IPS DF 6.9 (cell line): ENCODE measurements around the gene STPG4.

Source experiments
- DNase-seq: peaks from one replicate; pipeline ENCODE4 v3.0.0-alpha.2; 2013; ENCODE audit warnings: low read depth, low spot score
- H3K27ac ChIP-seq: one replicate; pipeline ENCODE4 v1.5.1; 2013; ENCODE audit warnings: low read length, control low read depth
- H3K27me3 ChIP-seq: 2 replicates; pipeline ENCODE4 v1.6.1; 2013; ENCODE audit warnings: mild to moderate bottlenecking, low read length; ENCODE audit not compliant: control insufficient read depth, insufficient read depth
- H3K36me3 ChIP-seq: 2 replicates; pipeline ENCODE4 v1.6.1; 2013; ENCODE audit warnings: low read length; ENCODE audit not compliant: control insufficient read depth, insufficient read depth
- H3K4me1 ChIP-seq: 2 replicates; pipeline ENCODE4 v1.6.1; 2013; ENCODE audit warnings: low read length; ENCODE audit not compliant: control insufficient read depth, insufficient read depth
- H3K4me3 ChIP-seq: 2 replicates; pipeline ENCODE4 v1.5.1; 2013; ENCODE audit warnings: mild to moderate bottlenecking, low read length
- H3K9me3 ChIP-seq: 2 replicates; pipeline ENCODE4 v1.6.1; 2013; ENCODE audit warnings: low read length, inconsistent platforms; ENCODE audit not compliant: control insufficient read depth, insufficient read depth
- WGBS: extraction: QIAGEN DNeasy Blood & Tissue Kit; methylation state at CpG from one replicate; pipeline ENCODE4 v1.1.7; 2013; ENCODE audit warnings: mixed read lengths, missing lambda C conversion rate; ENCODE audit not compliant: insufficient read length, insufficient coverage; 5-methylcytosine and 5-hydroxymethylcytosine counted together

The STPG4 gene

GRCh38 chr2:47094511-47095142, 60.5 kb downstream of the STPG4 start:
- Histone ChIP-seq H3K4me3 (no peak overlapping the region), H3K4me1 (no peaks in the 10 kb centered on the region), H3K36me3 (no peaks in the 10 kb centered on the region), H3K27ac (no peak overlapping the region), H3K27me3 (no peaks in the 10 kb centered on the region), H3K9me3 (no peaks in the 10 kb centered on the region)
- no CpG with 5 or more reads among the region's 7 CpGs for WGBS
- no peak for DNase-seq

DNA sequence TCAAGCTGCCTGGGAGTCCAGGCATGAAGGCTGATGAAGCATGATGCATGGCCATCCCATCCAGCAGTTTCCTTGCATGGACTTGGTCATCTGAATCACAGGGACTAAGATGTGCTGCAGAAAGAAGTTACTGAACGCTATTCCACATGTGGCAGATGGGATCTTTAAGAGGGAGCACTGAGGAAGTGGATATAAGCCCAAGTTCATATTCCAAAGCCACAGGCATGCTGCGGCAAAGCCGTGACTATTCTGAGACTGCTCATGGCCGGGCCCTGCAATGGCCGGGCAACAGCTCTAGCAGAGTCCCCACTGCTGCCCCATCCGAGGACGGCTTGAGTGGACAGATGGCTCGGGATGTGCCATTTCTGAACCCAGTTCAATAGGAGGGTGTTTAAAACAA, 61.5 kb downstream of the STPG4 start:
- no peaks in the 10 kb centered on the region for H3K9me3 ChIP-seq
- WGBS = no CpG with 5 or more reads among the region's 8 CpGs
- no peak overlapping the region for H3K27ac ChIP-seq
- no peak for DNase-seq
- no peak overlapping the region for H3K4me3 ChIP-seq
- H3K4me1 ChIP-seq = 0 out of 2 replicates have a peak, but pooled peaks cover 1% of the 10 kb centered on the region
- no peaks in the 10 kb centered on the region for H3K36me3 ChIP-seq
- H3K27me3 ChIP-seq = no peaks in the 10 kb centered on the region

DNA sequence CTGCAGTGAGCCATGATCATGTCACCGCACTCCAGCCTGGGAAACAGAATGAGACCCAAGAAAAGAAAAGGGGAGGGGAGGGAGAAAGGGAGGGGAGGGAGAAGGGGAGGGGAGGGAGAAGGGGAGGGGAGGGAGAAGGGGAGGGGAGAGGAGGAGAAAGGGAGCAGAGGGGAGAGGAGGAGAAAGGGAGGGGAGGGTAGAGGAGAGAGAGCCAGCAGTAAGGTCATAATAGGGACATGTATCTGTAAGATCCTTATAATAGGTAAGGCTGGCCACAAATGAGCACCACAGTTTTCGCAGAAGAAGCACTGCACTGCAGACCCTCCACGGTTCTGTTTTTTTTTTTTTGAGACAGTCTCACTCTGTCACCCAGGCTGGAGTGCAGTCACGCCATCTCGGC, 62.6 kb downstream of the STPG4 start:
- no peak overlapping the region for H3K27ac ChIP-seq
- H3K4me1 ChIP-seq = 0 out of 2 replicates have a peak, but pooled peaks cover 1% of the 10 kb centered on the region
- H3K36me3 ChIP-seq = no peaks in the 10 kb centered on the region
- no peaks in the 10 kb centered on the region for H3K27me3 ChIP-seq
- DNase-seq = no peak
- WGBS = no CpG with 5 or more reads among the region's 5 CpGs
- H3K9me3 ChIP-seq = no peaks in the 10 kb centered on the region
- H3K4me3 ChIP-seq = no peak overlapping the region

DNA sequence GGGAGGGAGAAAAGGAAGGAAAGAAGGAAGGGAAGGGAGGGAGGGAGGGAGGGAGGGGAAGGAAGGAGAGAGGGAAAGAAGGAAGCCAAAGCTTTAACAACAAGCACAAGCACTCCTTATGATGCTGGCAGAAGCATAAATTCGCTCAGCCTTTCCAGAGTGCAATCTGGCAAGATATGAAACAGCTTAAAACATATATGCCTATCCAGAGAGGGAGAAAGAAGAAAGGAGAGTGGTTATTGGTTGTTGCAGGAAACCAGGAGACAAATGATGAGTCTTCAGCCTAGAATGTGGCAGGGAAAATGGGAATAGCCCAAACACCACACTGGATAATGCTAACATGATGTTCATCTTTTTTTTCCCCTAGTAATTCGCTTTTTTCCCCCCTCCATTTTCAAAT, 64.0 kb downstream of the STPG4 start:
- no peak for DNase-seq
- no peak overlapping the region for H3K27ac ChIP-seq
- no peaks in the 10 kb centered on the region for H3K36me3 ChIP-seq
- H3K9me3 ChIP-seq = no peaks in the 10 kb centered on the region
- whole genome bisulfite sequencing = no CpG with 5 or more reads among the region's 2 CpGs
- H3K27me3 ChIP-seq = no peaks in the 10 kb centered on the region
- no peak overlapping the region for H3K4me3 ChIP-seq
- 0 out of 2 replicates have a peak, but pooled peaks cover 1% of the 10 kb centered on the region for H3K4me1 ChIP-seq

- Histone ChIP-seq H3K4me3 (no peak overlapping the region), H3K9me3 (no peaks in the 10 kb centered on the region), H3K27me3 (no peaks in the 10 kb centered on the region), H3K36me3 (no peaks in the 10 kb centered on the region), H3K27ac (no peak overlapping the region), H3K4me1 (0 out of 2 replicates have a peak, but pooled peaks cover 1% of the 10 kb centered on the region)
- DNase-seq = no peak
- WGBS = no CpG with 5 or more reads among the region's 6 CpGs
Observed at GRCh38 chr2:47089083-47089464, 66.0 kb downstream of the STPG4 start.

DNA sequence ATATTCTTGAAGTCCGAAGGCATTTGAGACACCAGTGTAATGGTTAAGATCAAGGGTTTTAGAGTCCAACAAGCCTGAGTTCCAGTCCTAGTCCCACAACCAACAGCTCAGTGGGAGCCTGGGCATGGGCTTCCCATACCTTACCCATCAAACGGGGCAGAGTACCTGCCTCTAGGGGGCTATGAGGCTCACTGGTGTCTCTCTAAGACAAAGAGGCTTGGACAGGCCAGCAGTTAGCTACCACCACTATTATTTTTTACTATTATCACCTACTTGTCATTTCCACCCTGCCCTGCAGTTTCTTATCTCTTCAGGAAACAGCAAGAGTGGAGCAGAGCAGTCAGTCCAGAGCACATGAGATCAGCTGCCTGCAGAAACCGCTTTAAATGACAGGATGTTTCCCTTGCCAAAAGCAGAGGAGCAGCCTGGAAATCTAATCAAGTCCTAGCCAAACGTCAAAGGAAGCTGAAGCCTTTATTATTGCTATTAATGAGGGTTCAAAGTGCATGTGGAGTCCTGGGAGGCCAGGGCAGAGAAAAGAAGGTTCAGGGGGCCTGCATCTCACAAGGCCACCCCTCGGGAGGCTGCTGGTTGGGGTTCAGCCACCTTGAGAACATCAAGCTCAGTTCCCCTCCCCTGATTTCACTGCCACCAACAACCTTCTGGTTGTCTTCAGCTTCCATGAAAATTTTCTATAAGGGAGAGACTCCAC, 66.6 kb downstream of the STPG4 start:
- Histone ChIP-seq H3K4me1 (0 out of 2 replicates have a peak, but pooled peaks cover 1% of the 10 kb centered on the region), H3K27ac (no peak overlapping the region), H3K36me3 (no peaks in the 10 kb centered on the region), H3K9me3 (no peaks in the 10 kb centered on the region), H3K27me3 (no peaks in the 10 kb centered on the region), H3K4me3 (no peak overlapping the region)
- DNase-seq = no peak
- no CpG with 5 or more reads among the region's 5 CpGs for WGBS

- H3K27me3 ChIP-seq = no peaks in the 10 kb centered on the region
- no peak for DNase-seq
- no peaks in the 10 kb centered on the region for H3K9me3 ChIP-seq
- H3K4me3 ChIP-seq = no peak overlapping the region
- H3K27ac ChIP-seq = no peak overlapping the region
- no peaks in the 10 kb centered on the region; the same call in 1 of the 2 replicates for H3K36me3 ChIP-seq
- no CpG with 5 or more reads among the region's 3 CpGs for WGBS
- 0 out of 2 replicates have a peak, but pooled peaks cover 1% of the 10 kb centered on the region for H3K4me1 ChIP-seq
Observed at GRCh38 chr2:47087051-47087450, 68.1 kb downstream of the STPG4 start.

GRCh38 chr2:47086571-47086970, 68.5 kb downstream of the STPG4 start:
- Histone ChIP-seq H3K27ac (no peak overlapping the region), H3K4me3 (no peak overlapping the region), H3K9me3 (no peaks in the 10 kb centered on the region), H3K4me1 (0 out of 2 replicates have a peak, but pooled peaks cover 1% of the 10 kb centered on the region), H3K27me3 (no peaks in the 10 kb centered on the region), H3K36me3 (no peaks in the 10 kb centered on the region; the same call in 1 of the 2 replicates)
- DNase-seq = no peak
- no CpG with 5 or more reads among the region's 6 CpGs for WGBS

GRCh38 chr2:47086054-47086471, 69.0 kb downstream of the STPG4 start:
- H3K27me3 ChIP-seq = no peaks in the 10 kb centered on the region
- WGBS = no CpG with 5 or more reads among the region's 9 CpGs
- H3K9me3 ChIP-seq = no peaks in the 10 kb centered on the region
- H3K36me3 ChIP-seq = no peaks in the 10 kb centered on the region; the same call in 1 of the 2 replicates
- H3K4me1 ChIP-seq = 0 out of 2 replicates have a peak, but pooled peaks cover 1% of the 10 kb centered on the region
- DNase-seq = no peak
- no peak overlapping the region for H3K4me3 ChIP-seq
- no peak overlapping the region for H3K27ac ChIP-seq

GRCh38 chr2:47083886-47084687, 71.0 kb downstream of the STPG4 start:
- Histone ChIP-seq H3K27me3 (no peaks in the 10 kb centered on the region), H3K9me3 (no peaks in the 10 kb centered on the region), H3K4me3 (no peak overlapping the region), H3K36me3 (no peaks in the 10 kb centered on the region; the same call in 1 of the 2 replicates), H3K4me1 (peaks cover 5% of the 10 kb centered on the region), H3K27ac (no peak overlapping the region)
- no CpG with 5 or more reads among the region's 17 CpGs for WGBS
- no peak for DNase-seq
